ENCODE data around the gene HP.

The HP gene

GRCh38 chr16:72084445-72084844 lies 30.1 kb downstream of the HP start:
- no peak for DNase-seq

GRCh38 chr16:72085002-72085401 lies 30.7 kb downstream of the HP start:
- DNase-seq: no peak

- DNase-seq: no peak
These were observed 36.9 kb downstream of the HP start for GRCh38 chr16:72091217-72091616.

- DNase-seq: peak in 1 of 56 donors; percentile 10
These were observed 38.6 kb downstream of the HP start for GRCh38 chr16:72092832-72093447.

GRCh38 chr16:72093448-72094265 lies 39.4 kb downstream of the HP start, which contains the start of the genes DHX38 and TXNL4B:
TSS of gene DHX38 (plus strand) at chr16:72093847. CDS start at chr16:72096158, 2,311 bp downstream.
TSS of gene TXNL4B (minus strand) at chr16:72093620. CDS start at chr16:72090749, 2,871 bp downstream.
- peak; percentile 68 to 99 (median 96) for DNase-seq

GRCh38 chr16:72094266-72094610 lies 39.9 kb downstream of the HP start:
- DNase-seq: peak in 27 of 56 donors; percentile 27 to 80 (median 59)

GRCh38 chr16:72098936-72099335 lies 44.6 kb downstream of the HP start:
- no peak for DNase-seq

GRCh38 chr16:72099377-72099818 lies 45.1 kb downstream of the HP start:
- peak in 36 of 56 donors; percentile 1 to 47 (median 14) for DNase-seq

GRCh38 chr16:72101195-72101594 lies 46.9 kb downstream of the HP start:
- DNase-seq: no peak

- no peak for DNase-seq
These were observed 50.6 kb downstream of the HP start for GRCh38 chr16:72104905-72105304.

- DNase-seq: no peak
These were observed 51.7 kb downstream of the HP start for GRCh38 chr16:72105978-72106377.

GRCh38 chr16:72107371-72107770 lies 53.1 kb downstream of the HP start:
- no peak for DNase-seq

- no peak for DNase-seq
These were observed 54.2 kb downstream of the HP start for GRCh38 chr16:72108353-72109102.

GRCh38 chr16:72109300-72109699 lies 55.0 kb downstream of the HP start:
- no peak for DNase-seq

- DNase-seq: no peak
These were observed 55.7 kb downstream of the HP start for GRCh38 chr16:72109966-72110530.

Data from nucleus accumbens (tissue), 56 donors.